HG03378 (cell line): ENCODE data around the gene PDCD2.
"Not testable (repeated sequence)": the region's sequence is repeated elsewhere in the genome, so short reads cannot be mapped to it uniquely, and the experiment has no call there.

Source experiments
- ATAC-seq: cut with Tn5 transposase; IDR thresholded peaks from one replicate; pipeline ENCODE4 v1.9.1; 2021; ENCODE audit warnings: mild to moderate bottlenecking, moderate library complexity; ENCODE audit not compliant: unreplicated experiment

Gene PDCD2

GRCh38 chr6:170584181-170584953 lies at the start of gene PDCD2:
Gene PDCD2 (minus strand): TSS chr6:170584637. CDS start chr6:170584581, 56 bp downstream.
- ATAC-seq, result peak; percentile 97

GRCh38 chr6:170616020-170616554 lies 31.6 kb upstream of the PDCD2 start:
- not testable (repeated sequence) for ATAC-seq

- ATAC-seq, result not testable (repeated sequence)
Observed at GRCh38 chr6:170612256-170612804, 27.9 kb upstream of the PDCD2 start.

GRCh38 chr6:170609225-170609624 lies 24.8 kb upstream of the PDCD2 start:
- not testable (repeated sequence) for ATAC-seq

- ATAC-seq, result no peak
Observed at GRCh38 chr6:170605574-170606259, 21.3 kb upstream of the PDCD2 start.

- ATAC-seq, result no peak
Observed at GRCh38 chr6:170597278-170597677, 12.8 kb upstream of the PDCD2 start.

- ATAC-seq, result no peak
Observed at GRCh38 chr6:170596426-170596825, 12.0 kb upstream of the PDCD2 start.

GRCh38 chr6:170590725-170591124 lies 6.3 kb upstream of the PDCD2 start:
- ATAC-seq, result no peak

- ATAC-seq, result peak; percentile 44
Observed at GRCh38 chr6:170584954-170585498, 589 bp upstream of the PDCD2 start.

- no peak for ATAC-seq
Observed at GRCh38 chr6:170583756-170584180, 669 bp downstream of the PDCD2 start.

GRCh38 chr6:170578909-170579308 lies 5.5 kb downstream of the PDCD2 start:
- no peak for ATAC-seq

GRCh38 chr6:170575250-170575649 lies 9.2 kb downstream of the PDCD2 start:
- ATAC-seq, result no peak

- no peak for ATAC-seq
Observed at GRCh38 chr6:170572704-170573466, 11.6 kb downstream of the PDCD2 start.

GRCh38 chr6:170564936-170565530 lies 19.4 kb downstream of the PDCD2 start:
- ATAC-seq, result no peak

GRCh38 chr6:170561555-170561954 lies 22.9 kb downstream of the PDCD2 start:
- no peak for ATAC-seq

GRCh38 chr6:170555305-170555704 lies 29.1 kb downstream of the PDCD2 start:
- ATAC-seq, result no peak

GRCh38 chr6:170554796-170555137 lies 29.7 kb downstream of the PDCD2 start:
- ATAC-seq, result no peak

GRCh38 chr6:170554013-170554795 lies 30.2 kb downstream of the PDCD2 start, which contains the start of gene TBP:
Gene TBP (plus strand): TSS chr6:170554369. CDS start chr6:170557030, 2,661 bp downstream.
- peak; percentile 96 for ATAC-seq

- peak; percentile 35 for ATAC-seq
Observed at GRCh38 chr6:170553534-170554012, 30.9 kb downstream of the PDCD2 start.
